Subcutaneous adipose tissue (tissue), 4 donors: ENCODE data around the gene NUP93. TPM values are rescaled to one million over a fixed set of nuclear protein-coding genes. Genes with fewer than 3 reads are reported as not detected.

ENCODE experiments used
- CTCF ChIP-seq: fragments of 450-650 bp; IDR thresholded peaks from one replicate; pipeline ENCODE4 v1.5.1; 2016; ENCODE audit warnings: low read depth, mild to moderate bottlenecking, control low read depth, antibody characterized with exemption, moderate library complexity
- small RNA-seq: library from RNA; depleted of rRNA; stranded (forward); fragments of <200 nt; gene quantifications from one replicate; pipeline ENCODE3, GENCODE V24; 2016
- total RNA-seq, 4 donors: library from RNA; depleted of rRNA; stranded (reverse); fragments of >200 nt; gene quantifications; one replicate each; pipeline ENCODE4 v1.1.0, GENCODE V29; 2016

Gene NUP93
- total RNA-seq, 4 donors from 2014 or later: 28.4 to 57.6 (median 47.5) TPM

GRCh38 chr16:56894331-56894917 lies 164.5 kb downstream of the NUP93 start:
- TF ChIP-seq CTCF: no peak

- TF ChIP-seq CTCF: no peak
These were observed 165.9 kb downstream of the NUP93 start for GRCh38 chr16:56895813-56896212.

GRCh38 chr16:56896244-56896643 lies 166.3 kb downstream of the NUP93 start:
- no peak for TF ChIP-seq CTCF

- no peak for TF ChIP-seq CTCF
These were observed 167.3 kb downstream of the NUP93 start for GRCh38 chr16:56897026-56897799.

- TF ChIP-seq CTCF: no peak
These were observed 168.9 kb downstream of the NUP93 start for GRCh38 chr16:56898847-56899246.

Small RNA genes lying within 50 kb of the gene (small RNA-seq; reads per million reads assigned to genes)
- not detected for gene MIR138-2

Other genes starting within 250 kb of the NUP93 start
- 10 to 100 TPM; 25.3 to 52.6 (median 37.9) TPM for gene BBS2, start 210.1 kb upstream of the NUP93 start, total RNA-seq
- gene MT4, start 165.1 kb upstream of the NUP93 start, total RNA-seq: not detected
- 1 to 10 TPM in 1 of 4 donors, not detected in 3; 2.0 TPM for gene MT3, start 140.6 kb upstream of the NUP93 start, total RNA-seq
- 1,000 to 10,000 TPM in 1 of 4 donors, 100 to 1,000 TPM in 3; 164 to 1,003 (median 271) TPM for gene MT2A, start 121.5 kb upstream of the NUP93 start, total RNA-seq
- 1,000 to 10,000 TPM in 1 of 4 donors, 100 to 1,000 TPM in 3; 205 to 2,492 (median 258) TPM for gene MT1E, start 104.3 kb upstream of the NUP93 start, total RNA-seq
- gene MT1M, start 97.5 kb upstream of the NUP93 start, total RNA-seq: 100 to 1,000 TPM in 1 of 4 donors, 10 to 100 TPM in 3; 15.1 to 485 (median 52.6) TPM
- gene MT1A, start 91.5 kb upstream of the NUP93 start, total RNA-seq: 1,000 to 10,000 TPM in 1 of 4 donors, 100 to 1,000 TPM in 1, 10 to 100 TPM in 2; 44.4 to 1,063 (median 111) TPM
- gene MT1B, start 78.2 kb upstream of the NUP93 start, total RNA-seq: not detected
- gene MT1F, start 72.2 kb upstream of the NUP93 start, total RNA-seq: 10 to 100 TPM in 3 of 4 donors, 1 to 10 TPM in 1; 9.2 to 55.1 (median 11.8) TPM
- gene MT1G, start 62.1 kb upstream of the NUP93 start, total RNA-seq: 100 to 1,000 TPM in 1 of 4 donors, 10 to 100 TPM in 2, not detected in 1; 15.8 to 315 (median 21.4) TPM
- gene MT1H, start 60.3 kb upstream of the NUP93 start, total RNA-seq: 10 to 100 TPM in 1 of 4 donors, not detected in 3; 11.9 TPM
- 1,000 to 10,000 TPM; 1,122 to 4,299 (median 2,004) TPM for gene MT1X, start 47.7 kb upstream of the NUP93 start, total RNA-seq
- not detected for gene SLC12A3, start 135.1 kb downstream of the NUP93 start, total RNA-seq
- 100 to 1,000 TPM; 134 to 230 (median 170) TPM for gene HERPUD1, start 202.0 kb downstream of the NUP93 start, total RNA-seq
- gene CETP, start 231.8 kb downstream of the NUP93 start, total RNA-seq: 10 to 100 TPM in 1 of 4 donors, 1 to 10 TPM in 1, not detected in 2; 2.4 to 14.9 TPM